Activated CD4-positive, alpha-beta T cell treated with anti-CD3 and anti-CD28 coated beads for 4 hours (primary cell): Measurements from ENCODE around the gene TLE4.
"Not testable (repeated sequence)": the region's sequence is repeated elsewhere in the genome, so short reads cannot be mapped to it uniquely, and the experiment has no call there.

Source experiments
- DNase-seq, 2 donors: peaks; one replicate each; pipeline ENCODE4 v3.0.0-alpha.2; 2020

The TLE4 gene

DNA sequence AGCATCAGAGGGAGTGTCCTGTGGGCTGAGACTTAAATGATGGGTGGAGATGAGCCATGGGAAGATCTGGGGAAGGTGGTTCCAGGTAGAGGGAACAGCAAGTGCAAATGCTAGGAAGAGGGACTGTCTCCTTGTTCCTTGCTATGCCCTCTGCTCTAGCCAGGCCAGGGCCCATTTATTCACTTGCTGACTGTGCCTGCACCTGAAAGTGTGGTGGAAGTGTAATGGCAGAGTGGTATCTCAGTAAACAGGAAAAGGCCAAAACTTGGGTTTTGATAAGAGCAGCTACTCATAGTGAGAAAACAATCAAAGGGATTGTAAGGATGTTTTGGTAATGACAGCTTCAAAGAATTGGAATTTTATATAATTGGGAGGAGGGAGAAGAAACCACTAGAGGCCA, 32.4 kb downstream of the TLE4 start:
- DNase-seq: no peak

DNA sequence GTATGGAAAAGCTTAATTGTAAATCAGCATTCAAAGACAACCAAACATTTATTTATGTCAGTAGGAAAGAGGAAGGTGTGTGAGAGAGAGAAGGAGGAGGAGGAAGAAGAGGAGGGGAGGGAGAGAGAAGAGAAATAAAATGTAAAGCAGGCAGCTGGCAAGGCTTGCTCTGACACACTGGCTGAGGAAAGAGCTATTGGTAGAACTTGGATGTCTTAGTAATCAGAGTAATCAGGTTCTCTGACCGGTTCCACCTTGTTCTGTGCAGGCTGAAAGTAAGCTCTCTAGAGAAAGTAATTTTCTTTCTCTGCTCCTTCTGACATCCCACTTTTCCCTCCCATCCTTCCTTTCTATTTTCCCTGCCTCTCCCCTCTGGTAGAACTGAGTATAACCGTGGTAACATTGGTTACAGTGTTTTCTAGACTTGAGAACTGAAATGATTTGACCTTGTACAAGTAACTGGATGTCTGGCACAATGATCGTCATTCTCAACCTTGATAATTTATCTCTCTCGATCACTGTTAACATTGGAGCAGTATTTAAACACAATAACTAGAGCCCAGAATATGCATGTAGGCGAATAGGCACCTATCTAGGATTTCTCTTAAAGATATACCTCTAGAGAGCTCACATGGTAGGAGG, 33.3 kb downstream of the TLE4 start:
- no peak for DNase-seq

DNA sequence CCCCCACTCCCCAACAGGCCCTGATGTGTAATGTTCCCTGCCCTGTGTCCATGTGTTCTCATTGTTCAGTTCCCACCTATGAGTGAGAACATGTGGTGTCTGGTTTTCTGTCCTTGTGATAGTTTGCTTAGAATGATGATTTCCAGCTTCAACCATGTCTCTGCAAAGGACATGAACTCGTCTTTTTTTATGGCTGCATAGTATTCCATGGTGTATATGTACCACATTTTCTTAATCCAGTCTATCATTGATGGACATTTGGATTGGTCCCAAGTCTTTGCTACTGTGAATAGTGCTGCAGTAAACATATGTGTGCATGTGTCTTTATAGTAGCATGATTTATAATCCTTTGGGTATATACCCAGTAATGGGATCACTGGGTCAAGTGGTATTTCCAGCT, 34.8 kb downstream of the TLE4 start:
- DNase-seq: not testable (repeated sequence)

DNA sequence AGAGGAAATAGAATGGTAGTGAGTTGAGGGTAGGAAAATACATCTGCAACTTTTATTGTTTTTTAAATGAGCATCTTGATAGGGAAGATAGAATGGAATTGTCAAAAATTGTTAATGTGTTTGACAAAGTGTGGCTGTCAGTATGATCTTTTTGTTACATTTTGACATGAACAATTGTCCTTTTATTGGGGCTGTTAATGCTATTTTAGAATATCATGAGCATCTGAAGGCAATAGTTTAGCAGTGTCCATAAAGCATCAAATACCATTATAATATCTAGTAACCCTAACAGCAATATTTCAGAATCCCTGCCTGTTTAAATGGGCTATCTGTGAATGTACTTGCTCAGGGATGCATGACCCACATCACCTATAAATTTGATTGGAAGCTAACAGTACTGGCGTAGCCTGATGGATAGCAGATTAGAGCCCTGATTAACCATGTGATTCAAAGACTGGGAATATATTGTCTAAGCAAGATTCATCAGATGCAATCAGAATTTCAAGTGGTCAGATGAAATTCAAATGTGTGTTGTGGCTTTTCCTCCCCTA, 37.8 kb downstream of the TLE4 start:
- no peak for DNase-seq

DNA sequence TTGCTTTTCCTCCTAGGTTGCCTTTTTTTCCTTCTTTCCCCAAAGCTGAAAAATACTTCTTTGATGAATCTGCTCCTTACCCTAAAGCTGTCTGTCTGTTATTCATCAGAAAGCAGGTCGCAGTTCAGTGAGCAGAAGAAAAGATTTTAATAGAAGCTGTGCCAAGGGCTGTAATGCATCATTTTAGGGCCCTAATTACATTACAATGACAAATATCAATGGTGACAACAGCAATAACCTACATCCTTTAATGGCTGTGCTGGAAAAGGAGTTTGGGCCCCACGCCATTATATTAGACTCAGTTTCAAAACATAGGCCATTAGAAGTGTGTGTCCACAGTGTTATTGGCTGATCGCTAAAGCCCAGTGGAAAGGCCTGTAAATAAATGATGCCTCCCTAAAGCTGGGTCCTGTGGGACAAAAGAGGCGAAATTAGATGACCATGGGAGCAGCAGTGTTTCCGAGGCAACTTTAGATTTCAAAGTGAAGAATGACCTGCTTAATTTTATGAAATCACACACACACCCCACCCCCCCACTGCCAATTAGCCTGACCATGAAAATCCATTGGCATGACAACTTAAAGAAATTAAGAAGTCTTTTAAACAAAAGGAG, 38.4 kb downstream of the TLE4 start:
- DNase-seq: no peak

DNA sequence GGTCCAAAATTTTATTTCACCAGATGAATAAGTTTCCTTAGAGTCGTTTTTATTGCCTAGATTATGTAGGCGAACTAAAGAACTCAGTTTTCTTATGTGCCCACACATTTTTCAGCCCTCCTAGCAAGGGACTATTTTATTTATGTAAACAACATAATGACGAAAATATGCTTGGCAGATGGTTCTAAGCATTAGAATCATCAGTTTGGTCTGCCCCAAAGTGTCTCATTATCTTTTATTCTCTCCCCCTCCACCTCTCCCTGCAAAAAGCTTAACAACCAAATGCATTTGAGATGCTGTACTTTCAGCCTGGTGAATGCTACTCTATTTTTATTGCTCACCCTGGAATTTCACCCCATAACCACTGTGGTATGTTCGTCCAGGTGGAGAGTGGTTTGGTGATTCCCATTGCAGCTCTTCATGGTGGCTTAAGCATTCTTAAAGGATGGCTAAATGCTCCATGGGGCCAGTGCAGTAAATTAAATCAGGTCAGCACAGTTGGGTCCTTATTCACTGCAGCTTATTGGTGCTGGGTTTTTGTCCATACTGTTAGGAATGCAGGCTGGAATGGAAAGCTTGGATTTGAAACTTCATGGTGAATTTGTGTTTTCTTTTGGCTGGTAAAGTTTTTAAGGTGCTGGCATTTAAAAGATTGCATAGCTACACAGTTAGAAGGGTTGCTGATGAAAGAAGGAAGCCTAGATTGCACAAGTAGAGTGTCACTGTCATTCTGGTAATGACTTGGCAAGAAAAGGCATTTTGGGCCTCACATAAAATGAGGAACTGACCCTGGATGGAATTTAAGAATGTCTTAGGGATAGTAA, 39.2 kb downstream of the TLE4 start:
- no peak for DNase-seq

DNA sequence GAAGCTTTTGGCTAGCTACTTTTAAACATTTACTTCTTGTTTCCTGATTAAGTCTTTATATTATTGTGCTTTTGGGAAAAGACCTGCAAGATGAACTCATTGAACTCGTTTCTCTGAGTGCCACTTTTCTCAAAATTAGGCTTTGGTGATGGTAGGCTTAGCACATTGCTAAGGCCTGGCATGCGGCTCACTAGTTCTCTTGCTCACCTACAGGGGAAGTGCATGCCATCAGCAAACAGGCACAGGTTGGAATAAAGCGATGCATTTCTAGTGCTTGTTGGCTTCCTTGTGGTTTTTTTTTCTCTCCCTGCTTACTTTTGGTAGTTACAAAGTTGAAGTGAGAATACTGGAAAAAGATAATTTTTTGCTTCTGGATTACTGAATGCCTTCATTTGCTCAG, 41.4 kb downstream of the TLE4 start:
- DNase-seq: no peak

DNA sequence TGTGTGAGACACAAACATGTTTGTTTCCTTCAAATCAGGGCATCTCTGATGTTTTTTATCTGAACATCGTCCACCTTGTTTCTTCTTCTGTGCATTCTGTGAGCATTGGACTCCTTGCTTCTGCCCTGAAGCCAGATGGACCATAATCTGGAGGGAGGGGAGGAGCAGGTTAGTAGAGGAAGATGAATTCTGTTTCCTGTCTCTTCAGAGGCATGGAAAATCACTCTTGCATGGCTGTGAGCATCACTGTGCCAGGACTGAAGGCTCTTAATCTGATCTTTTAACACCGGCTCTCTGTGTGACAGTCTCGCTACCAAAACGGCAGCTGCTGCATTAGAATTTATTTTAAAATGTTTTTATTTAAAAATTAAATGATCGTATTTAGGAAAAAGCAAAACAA, 43.3 kb downstream of the TLE4 start:
- no peak for DNase-seq

DNA sequence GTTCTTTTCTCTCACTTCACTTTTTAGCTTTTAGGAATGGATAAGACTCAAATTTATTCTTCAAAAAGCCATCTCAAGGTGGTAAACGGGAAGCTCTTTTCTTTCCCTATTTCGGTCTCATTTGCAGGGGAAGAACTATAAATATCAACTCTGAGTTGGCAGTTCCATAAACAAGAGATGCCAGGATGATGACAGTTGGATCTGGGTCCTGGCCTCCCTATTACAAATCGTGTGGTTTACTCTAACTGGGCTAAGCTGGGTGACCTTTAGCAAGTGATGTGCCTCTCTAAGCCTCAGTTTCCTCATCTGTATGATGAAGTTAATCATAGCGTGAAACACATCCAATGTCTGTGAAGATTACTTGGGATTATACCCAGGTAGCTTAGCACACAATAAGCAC, 44.2 kb downstream of the TLE4 start:
- DNase-seq: no peak

DNA sequence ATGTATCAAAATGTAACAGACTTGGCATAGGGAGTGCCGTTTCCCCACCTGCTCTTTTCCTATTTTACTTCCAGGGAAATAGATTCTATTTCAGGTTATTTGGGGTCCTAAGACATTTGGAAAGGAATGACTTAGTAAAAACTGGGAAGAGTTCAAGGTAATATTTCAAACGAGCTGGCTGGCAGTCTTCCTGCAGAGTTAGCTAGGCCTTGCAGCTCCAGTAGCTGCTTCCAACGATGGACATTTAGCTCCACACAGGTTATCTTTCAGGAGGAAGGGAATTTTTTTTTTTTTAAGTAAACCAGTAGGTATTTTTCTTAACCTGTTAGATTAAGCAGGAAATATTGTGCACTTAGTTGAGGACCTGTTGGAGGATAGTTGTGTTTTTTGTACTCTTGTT, 45.2 kb downstream of the TLE4 start:
- DNase-seq: no peak

DNA sequence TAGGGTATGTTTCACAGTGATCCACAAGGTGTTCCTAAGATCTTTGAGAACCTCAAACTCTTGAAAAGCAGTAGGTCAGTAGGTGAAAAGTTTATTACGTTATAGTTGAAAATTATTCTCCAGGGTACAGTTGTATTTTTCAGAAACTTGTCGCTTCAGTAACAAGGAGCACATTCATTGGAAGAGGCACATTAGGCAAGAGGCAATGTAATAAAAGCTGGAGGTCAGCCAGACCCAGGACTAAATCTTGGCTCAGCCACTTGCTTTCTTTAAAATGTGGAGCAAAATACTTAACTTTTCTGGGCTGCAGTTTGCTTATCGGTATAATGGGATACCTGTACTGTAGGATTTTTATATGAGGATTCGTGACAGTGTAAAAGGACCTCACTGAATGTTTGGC, 45.6 kb downstream of the TLE4 start:
- DNase-seq: no peak

DNA sequence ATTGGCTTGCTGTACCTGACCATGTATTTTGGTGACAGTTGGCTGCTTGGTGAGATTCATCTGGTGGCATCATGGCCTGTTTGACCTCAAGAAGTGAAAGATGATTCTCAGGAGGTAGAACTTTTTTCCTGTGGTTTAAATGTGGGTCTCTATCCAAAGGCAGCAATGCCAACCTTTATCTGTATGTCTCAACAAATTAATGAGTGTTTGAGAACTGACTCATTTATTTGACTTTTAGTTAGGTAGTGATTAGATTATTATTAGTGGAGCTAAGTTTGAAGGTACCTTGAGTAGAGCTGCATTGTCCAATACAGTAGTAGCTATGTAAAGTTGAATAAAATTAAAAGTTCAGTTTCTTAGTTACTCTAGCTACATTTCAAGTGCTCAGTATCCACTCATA, 48.2 kb downstream of the TLE4 start:
- no peak for DNase-seq

DNA sequence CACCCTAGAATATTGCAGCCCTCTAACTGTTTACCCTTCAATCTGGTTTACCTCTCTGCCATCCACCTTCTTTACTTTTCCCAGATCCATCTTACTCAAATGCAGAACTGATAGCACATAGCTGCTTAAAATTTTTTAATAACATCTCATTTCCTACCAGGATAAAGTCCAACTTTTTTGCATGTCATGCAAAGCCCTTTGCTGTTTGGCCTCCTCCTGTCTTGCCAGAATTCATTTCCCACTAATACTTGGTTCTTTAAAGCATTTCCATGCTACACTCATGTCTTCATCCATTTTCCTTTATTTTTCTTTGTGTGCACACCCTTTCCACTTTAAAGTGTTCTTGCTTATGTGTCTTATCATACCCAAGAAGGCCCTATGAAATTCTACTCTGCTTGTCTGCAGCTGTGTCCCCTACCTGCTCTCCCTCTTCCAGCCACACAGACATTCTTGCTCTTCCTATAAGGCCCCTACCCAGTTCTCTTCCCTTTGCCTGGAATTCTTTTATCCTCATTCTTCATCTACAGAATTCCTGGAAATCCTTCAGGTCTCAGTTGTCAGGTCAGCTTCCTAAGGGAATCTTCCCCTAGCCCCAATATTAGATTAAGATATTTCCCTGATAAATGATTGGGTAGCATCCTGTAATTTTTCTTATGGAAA, 50.3 kb downstream of the TLE4 start:
- DNase-seq: no peak

DNA sequence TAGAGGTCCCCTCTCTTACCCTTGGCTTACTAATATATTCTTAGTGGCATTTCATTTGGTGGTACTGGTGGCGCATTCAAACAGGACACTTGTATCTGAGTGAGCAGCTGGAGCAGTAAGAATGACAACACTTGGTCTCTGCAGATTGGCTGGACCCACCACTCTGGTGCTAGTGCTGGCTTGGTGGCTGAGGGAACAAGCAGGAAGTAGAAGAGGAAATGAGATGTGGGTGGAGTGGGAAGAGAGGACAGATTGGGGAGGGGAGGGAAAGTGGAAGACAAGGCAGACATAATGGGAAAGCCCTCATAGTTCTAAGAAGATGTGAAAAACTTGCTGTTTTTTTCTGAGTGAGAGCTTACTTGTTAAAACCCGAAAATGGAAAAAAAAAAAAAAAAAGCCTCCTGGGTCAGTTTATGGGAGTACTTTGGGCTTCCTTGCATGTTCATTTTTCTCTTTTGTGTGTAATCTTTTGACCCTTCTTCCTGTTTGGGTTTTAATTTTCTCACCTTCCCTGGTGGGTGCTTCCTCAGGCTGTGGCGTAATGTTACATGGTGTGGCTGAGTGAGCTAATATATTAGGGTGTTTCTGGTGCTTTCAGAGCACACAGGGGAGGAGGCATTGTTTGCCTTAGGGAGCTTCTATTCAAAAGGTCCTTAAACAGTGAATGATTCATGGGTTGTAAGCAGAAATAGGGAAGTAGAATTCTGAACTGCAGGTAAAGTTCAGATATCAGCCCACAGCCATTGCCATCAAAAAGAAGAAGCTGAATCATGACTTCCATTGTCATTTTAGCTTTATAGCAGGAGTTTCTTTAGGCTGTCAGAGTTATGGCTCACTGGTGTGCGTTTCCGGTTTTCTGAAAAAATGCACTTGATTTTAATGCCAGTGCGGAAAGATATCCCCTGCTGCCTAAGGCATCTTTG, 52.3 kb downstream of the TLE4 start:
- peak; percentile 28 to 37 for DNase-seq

DNA sequence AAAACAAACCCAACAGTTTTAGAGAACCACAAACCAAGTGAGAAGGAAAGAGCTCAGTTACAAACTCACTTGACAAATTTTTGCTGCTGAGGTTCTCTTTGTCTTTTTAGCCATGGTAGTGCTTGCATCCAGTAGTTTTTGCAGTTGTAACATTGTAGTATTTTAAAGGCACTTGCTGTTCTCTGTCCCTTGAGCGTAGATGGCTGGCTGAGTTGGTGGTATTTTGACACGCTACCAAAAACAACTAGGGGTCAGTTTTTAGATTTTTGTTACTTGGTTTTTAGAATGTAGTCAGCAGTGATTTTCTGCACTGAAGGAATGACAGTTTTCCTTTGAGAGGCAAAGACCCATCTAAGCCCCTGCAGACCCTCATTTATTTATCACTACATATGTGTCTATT, 58.0 kb downstream of the TLE4 start:
- no peak for DNase-seq

DNA sequence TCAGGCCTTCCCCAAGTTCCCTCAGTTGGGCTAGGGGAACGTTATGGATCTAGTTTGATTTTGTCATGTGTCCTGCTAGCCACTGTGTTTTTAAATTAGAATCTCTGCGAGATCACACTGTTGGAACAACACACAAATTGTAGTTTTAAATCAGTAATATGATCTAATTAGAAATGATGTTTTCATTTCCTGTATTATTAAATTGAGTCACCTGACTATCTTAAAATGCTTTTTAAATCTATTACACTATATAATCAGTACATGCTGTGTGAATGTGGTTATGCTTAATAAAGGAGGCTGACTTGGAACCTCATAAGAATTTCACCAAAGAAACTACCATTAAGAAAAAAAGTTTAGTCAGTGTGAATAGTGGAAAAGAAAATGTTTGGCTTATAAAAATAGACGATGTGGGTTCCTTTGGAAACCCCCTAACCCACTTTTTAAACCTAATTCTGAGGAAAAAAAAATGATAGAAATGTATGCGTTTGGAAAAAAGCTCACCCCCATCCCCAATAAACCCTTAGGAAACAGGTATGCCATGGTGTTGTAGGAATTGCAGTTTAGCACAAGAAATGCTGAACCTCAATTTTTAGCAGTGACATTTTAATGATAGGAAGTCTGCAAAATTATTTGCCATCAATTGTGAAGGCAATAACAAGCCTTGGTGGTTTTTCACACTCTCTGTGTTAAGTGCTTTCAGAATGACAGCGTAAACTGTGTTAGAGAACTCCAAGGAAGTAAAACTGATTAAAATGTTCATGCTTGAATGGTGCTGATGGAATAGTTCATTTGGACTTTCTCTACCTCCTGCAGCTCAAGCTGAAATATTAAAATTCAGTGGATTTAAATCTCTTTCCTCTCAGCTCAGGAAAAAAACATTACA, 59.0 kb downstream of the TLE4 start:
- DNase-seq: no peak

DNA sequence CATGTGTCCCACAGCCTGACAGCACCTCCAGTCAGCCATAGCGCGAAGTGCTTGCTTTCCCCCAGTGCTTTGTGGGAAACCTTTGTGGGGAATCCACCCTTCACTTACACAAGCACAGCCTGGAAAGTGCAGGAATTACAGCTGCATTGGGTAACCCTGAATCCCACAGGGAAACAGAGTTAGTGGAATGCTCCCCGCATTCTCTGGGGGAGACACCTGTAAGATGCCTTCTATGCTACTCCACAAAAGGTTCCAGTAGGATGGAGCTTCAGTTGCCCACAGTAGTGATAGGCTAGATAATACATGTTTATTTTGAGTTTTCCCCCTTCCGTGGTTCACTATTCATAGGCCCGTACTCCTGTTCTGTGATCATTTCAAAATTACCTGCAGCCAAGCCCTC, 60.3 kb downstream of the TLE4 start:
- DNase-seq: no peak

DNA sequence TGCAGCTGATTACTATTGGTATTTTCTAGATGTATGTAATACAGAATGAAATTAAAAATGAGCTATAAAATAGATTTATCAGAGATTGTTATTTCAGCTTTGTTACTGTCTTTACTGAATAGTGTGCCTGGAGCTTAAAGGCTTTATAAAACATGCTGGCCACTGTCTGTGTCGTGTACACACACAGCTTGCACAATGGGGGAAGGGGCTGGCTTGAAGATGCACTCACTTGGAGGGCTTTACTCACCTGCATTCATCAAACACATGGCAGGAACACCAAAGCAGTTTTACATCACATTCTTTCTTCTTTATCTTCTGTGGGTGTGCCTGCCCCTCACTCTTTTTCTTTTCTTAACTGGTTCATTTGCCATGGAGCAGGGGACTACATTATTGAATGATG, 60.9 kb downstream of the TLE4 start:
- DNase-seq: no peak

DNA sequence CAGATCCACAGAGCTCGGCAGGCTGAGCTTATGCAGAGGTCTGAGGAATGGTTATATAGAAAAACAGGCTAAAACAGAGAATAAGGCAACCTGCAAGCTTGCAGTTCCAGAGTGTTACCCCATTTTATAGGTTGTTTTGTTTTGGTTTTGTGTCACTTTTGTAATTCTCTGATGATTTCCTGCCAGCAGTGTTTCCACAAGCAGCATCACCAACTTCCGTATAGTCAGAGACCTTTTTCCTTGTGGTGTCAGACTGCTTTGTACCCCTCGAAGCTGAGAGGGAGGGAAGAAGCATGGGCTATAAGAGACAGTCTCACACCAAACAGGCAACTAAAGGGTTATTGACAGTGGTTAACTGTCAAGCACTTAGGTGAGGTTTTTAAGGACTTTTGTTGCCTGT, 61.8 kb downstream of the TLE4 start:
- DNase-seq: no peak

DNA sequence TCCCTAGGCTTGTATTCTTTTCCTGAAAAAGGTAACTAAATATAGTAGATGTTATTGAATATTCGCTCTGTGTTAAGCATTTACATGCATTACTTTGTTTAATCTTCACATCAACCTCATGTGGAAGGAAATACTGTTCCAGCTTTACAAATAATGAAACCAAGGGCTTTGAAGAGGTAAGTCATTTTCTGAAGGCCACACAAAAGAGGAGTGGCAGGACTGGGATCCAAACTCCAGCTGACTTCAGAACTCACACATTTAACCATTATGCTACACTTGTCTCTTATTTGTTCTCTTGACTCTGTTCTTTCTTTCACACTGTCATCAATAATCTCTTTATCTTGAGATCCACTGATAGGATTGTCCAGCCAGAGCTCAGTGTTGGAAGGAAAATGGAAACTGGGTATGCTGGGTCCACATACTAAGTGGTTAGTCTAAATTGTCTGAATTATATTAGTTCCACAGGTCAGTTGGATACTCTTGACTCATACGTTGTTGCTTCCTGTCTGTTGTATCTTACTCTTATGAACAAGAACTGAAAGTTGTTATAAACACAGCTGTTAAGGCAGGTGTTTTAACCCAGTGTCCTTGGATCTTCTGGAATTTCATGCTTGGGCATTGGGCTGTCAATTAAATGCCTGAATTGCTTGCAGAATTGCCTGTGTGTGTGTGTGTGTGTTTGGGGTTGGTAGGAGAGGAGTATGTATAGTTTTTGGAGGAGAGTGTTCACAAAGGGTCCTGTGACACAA, 65.6 kb downstream of the TLE4 start:
- DNase-seq: no peak

DNA sequence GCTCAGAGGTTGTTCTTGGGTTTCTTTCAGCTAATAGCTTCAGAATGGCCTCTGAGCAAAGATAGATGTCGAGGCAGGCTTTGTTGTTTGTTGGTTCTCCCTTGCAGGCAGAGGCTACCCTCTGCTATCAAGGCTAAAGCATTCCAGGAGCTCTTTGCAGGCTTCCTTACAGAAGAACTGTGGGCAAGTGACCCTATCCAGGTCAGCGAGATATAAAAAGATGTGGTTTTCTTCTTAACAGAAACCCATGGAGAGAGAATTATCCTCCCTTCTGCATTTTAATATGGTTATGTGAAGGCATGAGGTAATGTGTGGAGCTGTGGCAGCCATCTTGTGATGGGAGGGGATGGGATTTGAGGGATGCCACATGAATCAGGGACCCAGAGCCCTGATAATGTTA, 67.0 kb downstream of the TLE4 start:
- DNase-seq: no peak
